Caki2 (cell line): ENCODE measurements around the gene ISM1. TPM values are rescaled to one million over a fixed set of nuclear protein-coding genes. Genes with fewer than 3 reads are reported as not detected.
"Not testable (repeated sequence)": the region's sequence is repeated elsewhere in the genome, so short reads cannot be mapped to it uniquely, and the experiment has no call there.

Source experiments
- DNase-seq: peaks from one replicate; pipeline ENCODE4 v3.0.0-alpha.2; 2015; ENCODE audit warnings: low read depth
- in situ Hi-C: cut with HindIII; loops from 2 replicates; pipeline ENCODE4 v1.10.0; 2016; ENCODE audit warnings: low sequenced_read_pairs, low pct_unique_long_range_greater_than_20kb, mixed read lengths
- total RNA-seq: library from RNA; depleted of rRNA; stranded (reverse); fragments of >200 nt; shearing (Covaris generic); gene quantifications from 2 replicates; pipeline ENCODE4 v1.2.3, GENCODE V29; 2014; ENCODE audit warnings: low replicate concordance

Gene ISM1
- total RNA-seq, 1 experiment from 2014 or later = 7.7 TPM

- in situ Hi-C loops = no loop called here
- DNase-seq = no peak
Observed at GRCh38 chr20:13219327-13220193, 1.5 kb upstream of the ISM1 start.

GRCh38 chr20:13220194-13220903 lies 725 bp upstream of the ISM1 start:
- in situ Hi-C loops = no loop called here
- DNase-seq = peak; percentile 89

GRCh38 chr20:13221313-13221672 lies 219 bp downstream of the ISM1 start:
- no peak for DNase-seq
- in situ Hi-C loops = no loop called here

- peak; percentile 81 for DNase-seq
- in situ Hi-C loops = no loop called here
Observed at GRCh38 chr20:13221673-13222318, 722 bp downstream of the ISM1 start.

- peak; percentile 42 for DNase-seq
- in situ Hi-C loops = no loop called here
Observed at GRCh38 chr20:13222319-13222716, 1.2 kb downstream of the ISM1 start.

- DNase-seq = no peak
- in situ Hi-C loops = no loop called here
Observed at GRCh38 chr20:13223736-13224520, 2.9 kb downstream of the ISM1 start.

- in situ Hi-C loops = no loop called here
- no peak for DNase-seq
Observed at GRCh38 chr20:13226367-13226766, 5.3 kb downstream of the ISM1 start.

GRCh38 chr20:13228771-13229170 lies 7.7 kb downstream of the ISM1 start:
- no peak for DNase-seq
- in situ Hi-C loops = no loop called here

- in situ Hi-C loops = no loop called here
- no peak for DNase-seq
Observed at GRCh38 chr20:13229538-13229937, 8.5 kb downstream of the ISM1 start.

GRCh38 chr20:13231031-13231752 lies 10.1 kb downstream of the ISM1 start:
- peak; percentile 95 for DNase-seq

GRCh38 chr20:13232999-13233398 lies 11.9 kb downstream of the ISM1 start:
- no peak for DNase-seq
- in situ Hi-C loops = no loop called here

More at GRCh38 chr20:13231031-13231752, 10.1 kb downstream of the ISM1 start:
- in situ Hi-C loops = no loop called here

GRCh38 chr20:13234961-13235360 lies 13.9 kb downstream of the ISM1 start:
- in situ Hi-C loops = no loop called here
- no peak for DNase-seq

- DNase-seq, in situ Hi-C loops: not testable (repeated sequence)
Observed at GRCh38 chr20:13236360-13236759, 15.3 kb downstream of the ISM1 start.

- in situ Hi-C loops = no loop called here
Observed at GRCh38 chr20:13236990-13237720, 16.1 kb downstream of the ISM1 start.

GRCh38 chr20:13238001-13238653 lies 17.1 kb downstream of the ISM1 start:
- in situ Hi-C loops = no loop called here
- no peak for DNase-seq

More at GRCh38 chr20:13236990-13237720, 16.1 kb downstream of the ISM1 start:
- no peak for DNase-seq

- in situ Hi-C loops = no loop called here
- DNase-seq = peak; percentile 74
Observed at GRCh38 chr20:13243826-13244376, 22.8 kb downstream of the ISM1 start.
